Measurements from ENCODE around the gene YKT6.

YKT6 gene

GRCh38 chr7:44210107-44210506 lies 9.3 kb downstream of the YKT6 start:
- TF ChIP-seq CREB1 (IDR thresholded peaks at IDR 0.05; ENCODE audit: low read depth) (no peak), USF1 (IDR thresholded peaks at IDR 0.05) (no peak), YY1 (IDR thresholded peaks at IDR 0.05; ENCODE audit: low read depth) (no peak), CEBPB (IDR thresholded peaks at IDR 0.05) (no peak), ZBTB7A (IDR thresholded peaks at IDR 0.05; ENCODE audit: low read depth) (no peak), TCF12 (IDR thresholded peaks at IDR 0.05; ENCODE audit: low read depth) (no peak), EP300 (IDR thresholded peaks at IDR 0.05; ENCODE audit: borderline replicate concordance) (no peak), FOXM1 (IDR thresholded peaks at IDR 0.05; ENCODE audit: borderline replicate concordance, low read depth) (no peak), NFIC (IDR thresholded peaks at IDR 0.05) (no peak), TAF1 (IDR thresholded peaks at IDR 0.05; ENCODE audit: low read depth) (no peak), TEAD4 (IDR thresholded peaks at IDR 0.05) (no peak), REST (IDR thresholded peaks at IDR 0.05; ENCODE audit: low read depth) (no peak), MAX (IDR thresholded peaks at IDR 0.05) (no peak), EGR1 (IDR thresholded peaks at IDR 0.05) (no peak)

GRCh38 chr7:44211126-44211675 lies 10.4 kb downstream of the YKT6 start:
- TF ChIP-seq NFIC (IDR thresholded peaks at IDR 0.05) (no peak), ZBTB7A (IDR thresholded peaks at IDR 0.05; ENCODE audit: low read depth) (no peak), EGR1 (IDR thresholded peaks at IDR 0.05) (no peak), CREB1 (IDR thresholded peaks at IDR 0.05; ENCODE audit: low read depth) (no peak)

GRCh38 chr7:44212018-44212417 lies 11.2 kb downstream of the YKT6 start:
- TF ChIP-seq CEBPB (IDR thresholded peaks at IDR 0.05) (no peak), TEAD4 (IDR thresholded peaks at IDR 0.05) (no peak), FOXM1 (IDR thresholded peaks at IDR 0.05; ENCODE audit: borderline replicate concordance, low read depth) (no peak), MAX (IDR thresholded peaks at IDR 0.05) (no peak), NFIC (IDR thresholded peaks at IDR 0.05) (no peak), TCF12 (IDR thresholded peaks at IDR 0.05; ENCODE audit: low read depth) (no peak), RAD21 (IDR thresholded peaks at IDR 0.05; ENCODE audit: low read depth) (no peak), YY1 (IDR thresholded peaks at IDR 0.05; ENCODE audit: low read depth) (no peak), EGR1 (IDR thresholded peaks at IDR 0.05) (no peak), ZBTB7A (IDR thresholded peaks at IDR 0.05; ENCODE audit: low read depth) (no peak), EP300 (IDR thresholded peaks at IDR 0.05; ENCODE audit: borderline replicate concordance) (no peak), CREB1 (IDR thresholded peaks at IDR 0.05; ENCODE audit: low read depth) (no peak), USF1 (IDR thresholded peaks at IDR 0.05) (no peak), REST (IDR thresholded peaks at IDR 0.05; ENCODE audit: low read depth) (no peak), TAF1 (IDR thresholded peaks at IDR 0.05; ENCODE audit: low read depth) (no peak)

GRCh38 chr7:44212581-44213184 lies 11.9 kb downstream of the YKT6 start:
- no peak for TF ChIP-seq CEBPB (IDR thresholded peaks at IDR 0.05)
- TF ChIP-seq YY1 (IDR thresholded peaks at IDR 0.05; ENCODE audit: low read depth) = no peak
- no peak for TF ChIP-seq MAX (IDR thresholded peaks at IDR 0.05)
- no peak for TF ChIP-seq ZBTB7A (IDR thresholded peaks at IDR 0.05; ENCODE audit: low read depth)

GRCh38 chr7:44213206-44213876 lies 12.6 kb downstream of the YKT6 start:
- TF ChIP-seq USF1 (IDR thresholded peaks at IDR 0.05) = no peak
- TF ChIP-seq REST (IDR thresholded peaks at IDR 0.05; ENCODE audit: low read depth) = no peak
- TF ChIP-seq ZBTB7A (IDR thresholded peaks at IDR 0.05; ENCODE audit: low read depth) = no peak
- no peak for TF ChIP-seq FOXM1 (IDR thresholded peaks at IDR 0.05; ENCODE audit: borderline replicate concordance, low read depth)
- TF ChIP-seq EP300 (IDR thresholded peaks at IDR 0.05; ENCODE audit: borderline replicate concordance) = no peak
- TF ChIP-seq TEAD4 (IDR thresholded peaks at IDR 0.05) = no peak
- no peak for TF ChIP-seq YY1 (IDR thresholded peaks at IDR 0.05; ENCODE audit: low read depth)
- no peak for TF ChIP-seq CREB1 (IDR thresholded peaks at IDR 0.05; ENCODE audit: low read depth)
- no peak for TF ChIP-seq TCF12 (IDR thresholded peaks at IDR 0.05; ENCODE audit: low read depth)
- TF ChIP-seq TAF1 (IDR thresholded peaks at IDR 0.05; ENCODE audit: low read depth) = no peak

All from Ishikawa (cell line).